NT2/D1 (cell line): ENCODE data around the gene APBA2.

Experiments used
- SUZ12 ChIP-seq: IDR thresholded peaks from 2 replicates; pipeline ENCODE4 v1.6.1; 2011; ENCODE audit not compliant: insufficient read length, insufficient read depth; ENCODE audit errors: extremely low read depth
- YY1 ChIP-seq: IDR thresholded peaks from 2 replicates; pipeline ENCODE4 v1.6.1; 2011; ENCODE audit not compliant: insufficient read length, insufficient read depth
- ZNF274 ChIP-seq: IDR thresholded peaks from 2 replicates; pipeline ENCODE4 v1.6.1; 2011; ENCODE audit warnings: mild to moderate bottlenecking, low read depth, low read length

DNA sequence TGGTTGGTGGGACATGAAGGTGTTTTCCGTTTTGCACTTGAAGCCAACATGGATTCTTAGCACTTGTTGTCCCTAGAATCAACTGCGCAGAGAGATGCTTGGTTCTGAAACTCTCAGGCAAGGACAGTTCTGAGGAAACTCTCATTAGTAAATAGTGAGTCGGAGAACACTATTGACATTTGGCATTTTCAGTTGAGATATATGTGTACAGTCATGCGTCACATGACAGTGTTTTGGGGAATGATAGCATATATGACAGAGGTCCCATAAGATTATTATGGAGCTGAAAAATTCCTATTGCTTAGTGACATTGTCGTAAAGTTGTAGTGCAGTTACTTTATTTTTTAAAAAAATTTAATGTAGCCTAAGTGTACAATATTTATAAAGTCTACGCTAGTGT lies 5.8 kb downstream of the APBA2 start:
- no peak for TF ChIP-seq SUZ12
- TF ChIP-seq YY1 = no peak
- no peak for TF ChIP-seq ZNF274
